HG02981 (cell line): ENCODE results near the gene SERTM2.

Source experiments
- ATAC-seq: cut with Tn5 transposase; IDR thresholded peaks from one replicate; pipeline ENCODE4 v1.9.1; 2021; ENCODE audit warnings: mild to moderate bottlenecking, moderate library complexity; ENCODE audit not compliant: unreplicated experiment

The SERTM2 gene

GRCh38 chrX:111555406-111555958 is 44.0 kb downstream of the SERTM2 start:
- ATAC-seq = no peak

GRCh38 chrX:111560801-111561200 is 49.4 kb downstream of the SERTM2 start:
- no peak for ATAC-seq

GRCh38 chrX:111561851-111562250 is 50.4 kb downstream of the SERTM2 start:
- no peak for ATAC-seq

- no peak for ATAC-seq
Observed at GRCh38 chrX:111567542-111568255, 56.3 kb downstream of the SERTM2 start.

- ATAC-seq = no peak
Observed at GRCh38 chrX:111568354-111568753, 56.9 kb downstream of the SERTM2 start.

GRCh38 chrX:111568817-111569216 is 57.4 kb downstream of the SERTM2 start:
- no peak for ATAC-seq
